ENCODE results near the gene TTC12. TPM values are rescaled to one million over a fixed set of nuclear protein-coding genes. Genes with fewer than 3 reads are reported as not detected.

Gene TTC12
- total RNA-seq, 2 donors from 2014 or later = 4.6 to 6.3 TPM

GRCh38 chr11:113396690-113397089, 82.3 kb downstream of the TTC12 start:
- Histone ChIP-seq H3K27ac (no peak overlapping the region), H3K36me3 (no peaks in the 10 kb centered on the region), H3K27me3 (no peaks in the 10 kb centered on the region), H3K9me3 (no peaks in the 10 kb centered on the region), H3K4me1 (no peaks in the 10 kb centered on the region), H3K4me3 (no peak overlapping the region)
- TF ChIP-seq, protein P1, sequence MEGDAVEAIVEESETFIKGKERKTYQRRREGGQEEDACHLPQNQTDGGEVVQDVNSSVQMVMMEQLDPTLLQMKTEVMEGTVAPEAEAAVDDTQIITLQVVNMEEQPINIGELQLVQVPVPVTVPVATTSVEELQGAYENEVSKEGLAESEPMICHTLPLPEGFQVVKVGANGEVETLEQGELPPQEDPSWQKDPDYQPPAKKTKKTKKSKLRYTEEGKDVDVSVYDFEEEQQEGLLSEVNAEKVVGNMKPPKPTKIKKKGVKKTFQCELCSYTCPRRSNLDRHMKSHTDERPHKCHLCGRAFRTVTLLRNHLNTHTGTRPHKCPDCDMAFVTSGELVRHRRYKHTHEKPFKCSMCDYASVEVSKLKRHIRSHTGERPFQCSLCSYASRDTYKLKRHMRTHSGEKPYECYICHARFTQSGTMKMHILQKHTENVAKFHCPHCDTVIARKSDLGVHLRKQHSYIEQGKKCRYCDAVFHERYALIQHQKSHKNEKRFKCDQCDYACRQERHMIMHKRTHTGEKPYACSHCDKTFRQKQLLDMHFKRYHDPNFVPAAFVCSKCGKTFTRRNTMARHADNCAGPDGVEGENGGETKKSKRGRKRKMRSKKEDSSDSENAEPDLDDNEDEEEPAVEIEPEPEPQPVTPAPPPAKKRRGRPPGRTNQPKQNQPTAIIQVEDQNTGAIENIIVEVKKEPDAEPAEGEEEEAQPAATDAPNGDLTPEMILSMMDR (IDR thresholded peaks at IDR 0.05) = no peak
- DNase-seq (ENCODE audit: low spot score) = no peak

GRCh38 chr11:113397212-113397611, 82.8 kb downstream of the TTC12 start:
- no peaks in the 10 kb centered on the region for H3K4me1 ChIP-seq
- H3K4me3 ChIP-seq = no peak overlapping the region
- no peak overlapping the region for H3K27ac ChIP-seq
- TF ChIP-seq, protein P1 (IDR thresholded peaks at IDR 0.05) = no peak
- no peak for DNase-seq (ENCODE audit: low spot score)
- H3K27me3 ChIP-seq = no peaks in the 10 kb centered on the region
- H3K36me3 ChIP-seq = no peaks in the 10 kb centered on the region
- H3K9me3 ChIP-seq = no peaks in the 10 kb centered on the region

DNA sequence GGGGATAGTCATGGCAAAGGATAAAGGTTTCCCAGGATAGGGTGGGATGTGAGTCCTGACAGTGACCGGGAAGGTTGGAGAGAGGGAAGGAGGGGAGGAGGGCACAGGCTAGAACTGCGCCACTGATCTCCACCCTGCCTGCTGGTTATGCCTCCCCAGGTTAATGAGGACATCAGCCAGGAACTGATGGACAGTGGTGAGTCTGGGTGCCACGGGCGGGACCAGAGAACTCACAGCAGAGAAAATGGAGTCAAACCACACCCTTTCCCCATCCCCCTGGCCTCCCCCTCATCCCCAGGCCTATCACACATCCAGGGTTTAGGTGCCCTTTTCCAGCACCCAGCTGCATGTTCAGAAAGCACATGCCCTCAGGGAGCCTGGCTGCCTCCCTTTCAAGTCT, 83.4 kb downstream of the TTC12 start:
- Histone ChIP-seq H3K4me1 (no peaks in the 10 kb centered on the region), H3K9me3 (no peaks in the 10 kb centered on the region), H3K4me3 (no peak overlapping the region), H3K36me3 (no peaks in the 10 kb centered on the region), H3K27me3 (no peaks in the 10 kb centered on the region), H3K27ac (no peak overlapping the region)
- TF ChIP-seq, protein P1 (IDR thresholded peaks at IDR 0.05) = no peak
- DNase-seq (ENCODE audit: low spot score) = no peak

DNA sequence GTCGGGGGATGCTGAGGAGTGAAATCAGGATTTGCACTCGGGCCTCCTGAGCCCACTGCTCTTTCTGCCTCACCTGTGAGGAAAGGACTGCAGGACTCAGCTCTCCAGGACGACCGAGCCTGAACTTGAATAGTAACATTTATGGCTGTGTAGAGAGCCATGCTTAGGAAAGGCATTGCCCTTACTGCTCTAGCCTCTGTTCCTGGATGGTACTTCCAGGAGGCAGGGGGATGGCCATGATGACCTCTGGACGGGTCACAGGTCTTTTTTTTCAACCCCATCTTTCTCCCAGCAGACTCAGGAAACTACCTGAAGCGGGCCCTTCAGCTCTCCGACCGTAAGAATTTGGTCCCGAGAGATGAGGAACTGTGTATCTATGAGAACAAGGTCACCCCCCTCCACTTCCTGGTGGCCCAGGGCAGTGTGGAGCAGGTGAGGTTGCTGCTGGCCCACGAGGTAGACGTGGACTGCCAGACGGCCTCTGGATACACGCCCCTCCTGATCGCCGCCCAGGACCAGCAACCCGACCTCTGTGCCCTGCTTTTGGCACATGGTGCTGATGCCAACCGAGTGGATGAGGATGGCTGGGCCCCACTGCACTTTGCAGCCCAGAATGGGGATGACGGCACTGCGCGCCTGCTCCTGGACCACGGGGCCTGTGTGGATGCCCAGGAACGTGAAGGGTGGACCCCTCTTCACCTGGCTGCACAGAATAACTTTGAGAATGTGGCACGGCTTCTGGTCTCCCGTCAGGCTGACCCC, 84.5 kb downstream of the TTC12 start:
- Histone ChIP-seq H3K36me3 (no peaks in the 10 kb centered on the region), H3K9me3 (no peaks in the 10 kb centered on the region), H3K27ac (no peak overlapping the region), H3K4me1 (no peaks in the 10 kb centered on the region), H3K27me3 (no peaks in the 10 kb centered on the region), H3K4me3 (no peak overlapping the region)
- no peak for DNase-seq (ENCODE audit: low spot score)
- TF ChIP-seq, protein P1 (IDR thresholded peaks at IDR 0.05) = no peak

DNA sequence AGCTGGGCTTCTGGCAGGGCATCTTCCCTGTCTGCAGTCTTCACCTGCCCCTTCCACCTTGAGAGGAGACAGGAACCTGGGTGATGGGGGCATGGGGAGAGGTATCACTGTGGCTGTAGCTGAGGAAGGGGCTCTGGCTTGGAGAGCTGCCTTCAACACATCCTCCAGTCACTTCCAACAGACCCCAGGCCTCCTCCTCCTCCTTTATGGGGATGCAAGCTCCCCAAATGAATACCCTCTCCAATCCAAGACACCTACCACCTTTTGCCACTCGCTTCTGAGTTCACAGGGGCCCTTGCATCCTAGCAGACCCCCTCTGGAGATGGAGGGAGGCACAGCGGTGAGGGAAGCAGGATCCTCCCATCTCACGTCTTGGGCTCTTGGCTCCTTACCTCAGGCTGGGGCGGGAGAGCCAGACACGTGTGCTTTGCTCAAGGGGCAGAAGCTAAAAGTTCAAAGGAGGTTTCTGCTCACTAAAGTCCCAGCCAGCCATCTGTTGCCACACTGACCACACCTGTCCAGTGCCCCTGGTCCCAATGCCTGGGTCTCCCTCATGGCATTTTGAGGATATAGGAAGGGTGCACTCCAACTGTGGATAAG, 86.3 kb downstream of the TTC12 start:
- DNase-seq (ENCODE audit: low spot score) = no peak
- H3K36me3 ChIP-seq = no peaks in the 10 kb centered on the region
- no peaks in the 10 kb centered on the region for H3K9me3 ChIP-seq
- H3K27ac ChIP-seq = no peak overlapping the region
- H3K4me1 ChIP-seq = no peaks in the 10 kb centered on the region
- H3K4me3 ChIP-seq = no peak overlapping the region
- no peaks in the 10 kb centered on the region for H3K27me3 ChIP-seq
- TF ChIP-seq, protein P1 (IDR thresholded peaks at IDR 0.05) = no peak

Measured in right atrium auricular region (tissue), 2 donors.